Adrenal gland (tissue), 12 donors: Measurements from ENCODE around the gene OMG. TPM values are rescaled to one million over a fixed set of nuclear protein-coding genes. Genes with fewer than 3 reads are reported as not detected.

Source experiments
- DNase-seq, 7 donors: peaks; one replicate each; pipeline ENCODE4 v3.0.0-alpha.2; 2019 to 2020
- H3K27ac ChIP-seq, 5 donors: fragments of 200-600 bp; sonication (generic) in 4 of 5; 1 replicate in 3 of 5; 2 replicates in 2 of 5; pipeline versions ENCODE4 v1.5.1 to v1.8.0; 2016 to 2020; ENCODE audit warnings: mild to moderate bottlenecking in 1 of 5
- H3K27me3 ChIP-seq: fragments of 200-600 bp; 2 replicates; pipeline ENCODE4 v1.8.0; 2021
- H3K36me3 ChIP-seq, 2 donors: fragments of 200-600 bp; replicated peaks in 1 of 2; 1 replicate in 1 of 2; 2 replicates in 1 of 2; pipeline versions ENCODE4 v1.5.1 to v1.8.0; 2018 to 2022
- H3K4me1 ChIP-seq, 2 donors: fragments of 200-600 bp; replicated peaks in 1 of 2; 1 replicate in 1 of 2; 2 replicates in 1 of 2; pipeline versions ENCODE4 v1.5.1 to v1.8.0; 2018 to 2021
- H3K4me3 ChIP-seq, 4 donors: fragments of 200-600 bp; sonication (generic) in 3 of 4; one replicate each; pipeline ENCODE4 v1.5.1; 2016 to 2018
- H3K9me3 ChIP-seq, 3 donors: fragments of 200-600 bp; sonication (generic) in 1 of 3; replicated peaks in 1 of 3; 1 replicate in 2 of 3; 2 replicates in 1 of 3; pipeline versions ENCODE4 v1.5.1 to v1.8.0; 2016 to 2021
- POLR2A ChIP-seq, 2 donors: fragments of 450-650 bp; IDR thresholded peaks; one replicate each; pipeline ENCODE4 v1.6.1; 2017; ENCODE audit warnings: antibody characterized with exemption in 2 of 2, mild to moderate bottlenecking in 2 of 2, moderate library complexity in 1 of 2
- whole genome bisulfite sequencing, 4 donors: extraction: QIAGEN DNeasy Blood & Tissue Kit in 2 of 4; methylation state at CpG; one replicate each; pipeline versions ENCODE4 v1.1.5 to v1.1.7; 2013 to 2017; 5-methylcytosine and 5-hydroxymethylcytosine counted together
- intact Hi-C, 2 donors: fragments of 100-400 bp; cut with DNase I; formaldehyde crosslinking; loops; one replicate each; pipeline versions ENCODE4 v1.14.1 to v1.15.0; 2022 to 2023
- polyA plus RNA-seq, 3 donors: library from polyadenylated mRNA; stranded (reverse); fragments of 200-250 nt in 2 of 3; fragments of 350-450 nt in 1 of 3; fragmentation: Illumina TruSeq in 1 of 3; extraction: RNeasy Lipid Tissue Mini Kit (QIAGEN cat#74804) in 1 of 3; gene quantifications; one replicate each; pipeline ENCODE4 v1.2.3, GENCODE V29; 2013 to 2014
- total RNA-seq, 9 donors: library from RNA; depleted of rRNA in 4 of 9; stranded (reverse); fragments of >200 nt in 4 of 9; fragments of 120-200 nt in 1 of 9; fragmentation: NEBNext Ultra II Directional in 1 of 9; extraction: Animal tissue kit (Norgen Biotek cat#: 25700) in 1 of 9; gene quantifications; one replicate each; pipeline versions ENCODE4 v1.1.0 to v1.2.4, GENCODE V29; 2013 to 2023
- TF ChIP-seq, protein P1 (sequence below), 6 experiments: fragments of 450-650 bp in 4 of 6; fragments of 200-600 bp in 2 of 6; sonication (generic) in 1 of 6; IDR thresholded peaks; 1 replicate in 5 of 6; 2 replicates in 1 of 6; pipeline versions ENCODE4 v1.5.1 to v1.8.0; 2016 to 2021; ENCODE audit warnings: antibody characterized with exemption in 6 of 6, mild to moderate bottlenecking in 2 of 6, moderate library complexity in 1 of 6
- donor health status: healthy with polysubstance abuse.
- donor health status: Bipolar disorder and iron deficiency.
- donor health status: DM: yes; HTN: yes; CAD: no.
- donor health status: DM: no; HTN: no; CAD: no.
- donor health status: DM: no; HTN: no; CAD: no.
- donor health status: DM: yes; HTN: yes; CAD: no.

Gene OMG
- total and polyA plus RNA-seq, 12 donors = 0.20 to 0.54 (median 0.48) TPM; not detected in 7

GRCh38 chr17:31308372-31309334 lies 11.6 kb upstream of the OMG start:
- TF ChIP-seq POLR2A (IDR thresholded peaks at IDR 0.05) = no peak
- H3K4me1 ChIP-seq = peaks cover 0 to under 1% of the 10 kb centered on the region in 2 donors
- intact Hi-C loops = no loop called here
- H3K36me3 ChIP-seq = no peaks in the 10 kb centered on the region
- DNase-seq = no peak
- 74 to 79% (median 78%) methylated on average over 5 of the region's 5 CpGs for WGBS, 4 donors
- no peak overlapping the region for H3K27ac ChIP-seq
- H3K4me3 ChIP-seq = no peak overlapping the region
- no peaks in the 10 kb centered on the region for H3K27me3 ChIP-seq
- no peaks in the 10 kb centered on the region for H3K9me3 ChIP-seq

DNA sequence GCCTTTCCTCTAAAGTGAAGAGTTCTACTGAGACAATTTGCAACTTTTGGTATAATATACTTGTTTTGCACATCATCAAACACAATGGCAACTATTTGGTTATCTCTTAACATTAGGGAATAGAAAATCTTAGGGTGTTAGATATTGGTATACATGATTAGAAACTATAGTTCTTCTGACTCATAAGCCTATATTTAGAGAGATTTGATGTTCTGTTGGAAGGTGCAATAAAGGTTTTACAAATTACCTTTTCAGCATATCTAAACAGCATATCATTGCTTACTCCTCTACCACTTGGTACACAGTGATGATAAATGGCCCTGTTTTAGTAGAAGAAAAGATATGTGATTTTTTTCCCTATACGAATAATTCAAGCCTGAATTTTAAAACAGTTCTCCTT lies 10.6 kb upstream of the OMG start:
- 68 to 76% (median 74%) methylated on average over 1 of the region's 1 CpG for WGBS, 4 donors
- Histone ChIP-seq H3K4me1 (no peaks in the 10 kb centered on the region), H3K9me3 (no peaks in the 10 kb centered on the region), H3K27ac (no peak overlapping the region), H3K27me3 (no peaks in the 10 kb centered on the region), H3K4me3 (no peak overlapping the region), H3K36me3 (no peaks in the 10 kb centered on the region)
- intact Hi-C loops = no loop called here
- no peak for DNase-seq
- no peak for TF ChIP-seq POLR2A (IDR thresholded peaks at IDR 0.05)
- TF ChIP-seq, protein P1, sequence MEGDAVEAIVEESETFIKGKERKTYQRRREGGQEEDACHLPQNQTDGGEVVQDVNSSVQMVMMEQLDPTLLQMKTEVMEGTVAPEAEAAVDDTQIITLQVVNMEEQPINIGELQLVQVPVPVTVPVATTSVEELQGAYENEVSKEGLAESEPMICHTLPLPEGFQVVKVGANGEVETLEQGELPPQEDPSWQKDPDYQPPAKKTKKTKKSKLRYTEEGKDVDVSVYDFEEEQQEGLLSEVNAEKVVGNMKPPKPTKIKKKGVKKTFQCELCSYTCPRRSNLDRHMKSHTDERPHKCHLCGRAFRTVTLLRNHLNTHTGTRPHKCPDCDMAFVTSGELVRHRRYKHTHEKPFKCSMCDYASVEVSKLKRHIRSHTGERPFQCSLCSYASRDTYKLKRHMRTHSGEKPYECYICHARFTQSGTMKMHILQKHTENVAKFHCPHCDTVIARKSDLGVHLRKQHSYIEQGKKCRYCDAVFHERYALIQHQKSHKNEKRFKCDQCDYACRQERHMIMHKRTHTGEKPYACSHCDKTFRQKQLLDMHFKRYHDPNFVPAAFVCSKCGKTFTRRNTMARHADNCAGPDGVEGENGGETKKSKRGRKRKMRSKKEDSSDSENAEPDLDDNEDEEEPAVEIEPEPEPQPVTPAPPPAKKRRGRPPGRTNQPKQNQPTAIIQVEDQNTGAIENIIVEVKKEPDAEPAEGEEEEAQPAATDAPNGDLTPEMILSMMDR (IDR thresholded peaks at IDR 0.05) = no peak

GRCh38 chr17:31299624-31300023 lies 2.6 kb upstream of the OMG start:
- Histone ChIP-seq H3K4me3 (no peak overlapping the region), H3K36me3 (no peaks in the 10 kb centered on the region), H3K27ac (no peak overlapping the region), H3K9me3 (no peaks in the 10 kb centered on the region), H3K4me1 (no peaks in the 10 kb centered on the region), H3K27me3 (no peaks in the 10 kb centered on the region)
- DNase-seq = no peak
- intact Hi-C loops = no loop called here
- no peak for TF ChIP-seq POLR2A (IDR thresholded peaks at IDR 0.05)
- TF ChIP-seq, protein P1 (IDR thresholded peaks at IDR 0.05) = no peak

DNA sequence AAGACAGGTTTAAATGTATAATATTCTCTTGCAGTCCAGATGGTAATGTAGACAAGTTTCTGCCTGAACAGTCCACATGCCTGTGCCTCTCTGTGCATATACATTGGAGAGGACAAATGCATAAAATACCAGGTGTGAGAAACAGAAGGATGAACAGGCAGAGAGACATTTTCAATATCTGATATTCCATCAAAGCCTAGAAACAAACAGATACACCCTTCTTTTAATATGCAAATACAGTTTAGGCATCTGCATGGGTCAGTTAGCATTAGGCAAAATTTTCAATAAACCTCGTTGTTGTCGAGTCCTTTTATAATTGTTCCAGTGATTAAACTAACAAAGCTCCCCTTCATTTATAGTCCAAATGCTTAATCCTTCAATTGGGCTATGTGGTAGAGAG lies 897 bp downstream of the OMG start:
- WGBS, 4 donors = 85 to 95% (median 88%) methylated on average over 2 of the region's 2 CpGs
- TF ChIP-seq, protein P1 (IDR thresholded peaks at IDR 0.05) = no peak
- no peak for TF ChIP-seq POLR2A (IDR thresholded peaks at IDR 0.05)
- Histone ChIP-seq H3K4me3 (no peak overlapping the region), H3K9me3 (no peaks in the 10 kb centered on the region), H3K27ac (no peak overlapping the region), H3K27me3 (no peaks in the 10 kb centered on the region), H3K36me3 (no peaks in the 10 kb centered on the region), H3K4me1 (no peaks in the 10 kb centered on the region)
- no peak for DNase-seq
- intact Hi-C loops = no loop called here

GRCh38 chr17:31295489-31295871 lies 1.6 kb downstream of the OMG start:
- no peak overlapping the region for H3K27ac ChIP-seq
- DNase-seq = no peak
- TF ChIP-seq POLR2A (IDR thresholded peaks at IDR 0.05) = no peak
- TF ChIP-seq, protein P1 (IDR thresholded peaks at IDR 0.05) = no peak
- H3K4me3 ChIP-seq = no peak overlapping the region
- 88 to 100% (median 93%) methylated on average over 1 of the region's 1 CpG for WGBS, 4 donors
- H3K4me1 ChIP-seq = no peaks in the 10 kb centered on the region
- no peaks in the 10 kb centered on the region for H3K27me3 ChIP-seq
- no peaks in the 10 kb centered on the region for H3K9me3 ChIP-seq
- H3K36me3 ChIP-seq = no peaks in the 10 kb centered on the region
- intact Hi-C loops = no loop called here
